Measurements from ENCODE around the gene NRG4. TPM values are rescaled to one million over a fixed set of nuclear protein-coding genes. Genes with fewer than 3 reads are reported as not detected.

Gene NRG4, protein sequence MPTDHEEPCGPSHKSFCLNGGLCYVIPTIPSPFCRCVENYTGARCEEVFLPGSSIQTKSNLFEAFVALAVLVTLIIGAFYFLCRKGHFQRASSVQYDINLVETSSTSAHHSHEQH
- 0.95 and 2.5 TPM in 2 replicates for total RNA-seq (2022)
- Bru-seq, nascent RNA = percentile 31 among the genes with signal in this experiment
- percentile 24 among the genes with signal in this experiment for BruChase-seq, experiment 1, labeled RNA remaining after a 2-hour chase
- percentile 22 among the genes with signal in this experiment for BruChase-seq, experiment 2, labeled RNA remaining after a 6-hour chase
- long read RNA-seq = 0 reads

DNA sequence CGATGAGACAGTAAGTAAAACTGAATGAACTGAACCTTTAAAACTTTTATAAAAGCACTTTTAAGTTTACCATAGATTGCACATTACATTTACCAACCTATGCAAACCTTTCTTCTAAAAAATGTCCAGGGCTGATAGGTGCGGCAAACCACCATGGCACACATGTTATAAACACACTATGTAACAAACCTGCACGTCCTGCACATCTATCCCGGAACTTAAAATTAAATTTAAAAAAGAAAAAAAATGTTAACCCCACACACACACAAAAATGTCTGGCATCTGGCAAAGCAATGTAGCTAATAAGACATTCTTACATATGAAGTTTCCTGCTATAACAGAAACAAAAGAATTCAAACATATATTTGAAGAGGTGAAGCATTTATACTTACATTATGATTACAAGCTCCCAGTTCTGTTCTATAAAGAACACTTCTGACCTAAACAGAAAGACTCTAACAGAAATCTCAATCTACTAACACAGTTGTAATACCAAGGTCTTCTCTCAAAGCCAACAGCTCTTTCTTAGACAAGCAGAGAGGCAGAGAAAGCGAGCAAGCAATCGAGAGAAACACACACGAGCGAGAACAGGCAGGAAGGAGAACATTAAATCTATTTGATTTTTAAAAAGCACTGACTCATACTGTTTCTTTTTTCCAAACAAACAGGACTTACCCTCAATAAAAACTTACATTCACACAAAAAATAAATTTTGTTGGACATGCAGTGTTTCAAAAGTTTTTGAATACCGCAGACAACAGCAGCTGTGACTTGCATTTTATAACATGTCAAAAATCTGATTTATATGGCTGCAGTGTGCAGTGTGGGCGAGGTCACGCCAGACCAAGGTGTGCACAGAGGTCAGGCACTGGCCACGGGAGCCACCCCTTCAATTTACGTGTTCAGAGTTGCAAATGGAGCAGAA, at the start of gene NRG4:
Gene NRG4, minus strand, starts transcription at position 798 of the 925 bp plus-strand sequence. CDS start 1,194 bp downstream, outside the sequence.
- peaks cover 7% of the 10 kb centered on the region for H3K4me1 Mint-ChIP-seq (ENCODE audit: low read depth, unreplicated experiment)
- POLR2A ChIA-PET = no interaction called here
- CTCF ChIA-PET = interaction anchor here (1.0 kb wide), 1 partner anchor 202 kb away, joined by 3 read pairs; no protein-coding TSS in a partner anchor
- H3K36me3 ChIP-seq (ENCODE audit: control insufficient read depth, insufficient read depth, low read length) = no peaks in the 10 kb centered on the region
- H3K9me3 Mint-ChIP-seq (ENCODE audit: unreplicated experiment) = peaks cover 11% of the 10 kb centered on the region
- DNase-seq = peak; percentile 17 to 35
- TF ChIP-seq, protein P1, sequence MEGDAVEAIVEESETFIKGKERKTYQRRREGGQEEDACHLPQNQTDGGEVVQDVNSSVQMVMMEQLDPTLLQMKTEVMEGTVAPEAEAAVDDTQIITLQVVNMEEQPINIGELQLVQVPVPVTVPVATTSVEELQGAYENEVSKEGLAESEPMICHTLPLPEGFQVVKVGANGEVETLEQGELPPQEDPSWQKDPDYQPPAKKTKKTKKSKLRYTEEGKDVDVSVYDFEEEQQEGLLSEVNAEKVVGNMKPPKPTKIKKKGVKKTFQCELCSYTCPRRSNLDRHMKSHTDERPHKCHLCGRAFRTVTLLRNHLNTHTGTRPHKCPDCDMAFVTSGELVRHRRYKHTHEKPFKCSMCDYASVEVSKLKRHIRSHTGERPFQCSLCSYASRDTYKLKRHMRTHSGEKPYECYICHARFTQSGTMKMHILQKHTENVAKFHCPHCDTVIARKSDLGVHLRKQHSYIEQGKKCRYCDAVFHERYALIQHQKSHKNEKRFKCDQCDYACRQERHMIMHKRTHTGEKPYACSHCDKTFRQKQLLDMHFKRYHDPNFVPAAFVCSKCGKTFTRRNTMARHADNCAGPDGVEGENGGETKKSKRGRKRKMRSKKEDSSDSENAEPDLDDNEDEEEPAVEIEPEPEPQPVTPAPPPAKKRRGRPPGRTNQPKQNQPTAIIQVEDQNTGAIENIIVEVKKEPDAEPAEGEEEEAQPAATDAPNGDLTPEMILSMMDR (IDR thresholded peaks at IDR 0.05; ENCODE audit: insufficient read depth in 1 of 2, low read depth in 1 of 2, low read length in 1 of 2, severe bottlenecking in 1 of 2, unreplicated experiment in 1 of 2) = no peak
- H3K9me3 ChIP-seq = no peaks in the 10 kb centered on the region
- peak within 1 kb of the TSS; percentile 15 for H3K4me3 ChIP-seq (ENCODE audit: low read depth, low read length)
- H3K4me3 Mint-ChIP-seq (ENCODE audit: unreplicated experiment) = peak within 1 kb of the TSS; percentile 76
- no peaks in the 10 kb centered on the region for H3K4me1 ChIP-seq
- H3K36me3 Mint-ChIP-seq (ENCODE audit: insufficient read depth, unreplicated experiment) = no peaks in the 10 kb centered on the region
- H3K27ac Mint-ChIP-seq (ENCODE audit: unreplicated experiment) = peak within 1 kb of the TSS; percentile 81
- peaks cover 3% of the 10 kb centered on the region for H3K27me3 Mint-ChIP-seq (ENCODE audit: insufficient read depth, unreplicated experiment)
- H3K27me3 ChIP-seq (replicated peaks; ENCODE audit: control insufficient read depth, insufficient read depth, low read length) = no peaks in the 10 kb centered on the region
- BruUV-seq (replicated peaks) = no TSS peak
- intact Hi-C loops (cut with micrococcal nuclease; ENCODE audit: unreplicated experiment) = no loop called here

DNA sequence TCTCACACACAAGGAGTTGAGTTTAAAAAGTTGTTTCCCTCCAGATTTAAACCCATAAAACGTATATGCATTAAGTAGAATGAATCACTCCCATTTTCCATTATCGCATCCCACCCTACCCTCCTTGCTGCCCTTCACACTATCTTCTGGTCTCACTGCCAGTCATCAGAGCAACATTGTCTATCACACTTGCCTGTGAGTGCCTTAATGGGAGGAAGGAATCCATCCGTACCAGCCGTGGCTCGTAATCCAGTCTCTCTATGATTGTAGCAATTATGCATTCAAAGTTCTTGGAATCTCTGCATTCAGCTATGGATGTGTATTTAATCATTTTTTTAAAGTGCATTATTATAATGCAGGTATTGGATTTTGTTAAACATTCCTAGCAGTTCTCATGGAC, 49.5 kb upstream of the NRG4 start:
- Mint-ChIP-seq H3K27me3 (ENCODE audit: insufficient read depth, unreplicated experiment) (peaks cover 18% of the 10 kb centered on the region), H3K4me3 (ENCODE audit: unreplicated experiment) (no peak overlapping the region), H3K9me3 (ENCODE audit: unreplicated experiment) (no peaks in the 10 kb centered on the region), H3K4me1 (ENCODE audit: low read depth, unreplicated experiment) (peaks cover 6% of the 10 kb centered on the region), H3K27ac (ENCODE audit: unreplicated experiment) (no peak overlapping the region), H3K36me3 (ENCODE audit: insufficient read depth, unreplicated experiment) (no peaks in the 10 kb centered on the region)
- no peak for DNase-seq
- Histone ChIP-seq H3K4me3 (ENCODE audit: low read depth, low read length) (no peak overlapping the region), H3K4me1 (peaks cover 4% of the 10 kb centered on the region; the same call in 1 of the 2 replicates), H3K36me3 (ENCODE audit: control insufficient read depth, insufficient read depth, low read length) (no peaks in the 10 kb centered on the region), H3K9me3 (no peaks in the 10 kb centered on the region), H3K27me3 (replicated peaks; ENCODE audit: control insufficient read depth, insufficient read depth, low read length) (no peaks in the 10 kb centered on the region)
- CTCF ChIA-PET = interaction anchor here (1.9 to 5.9 kb wide), 2 partner anchors 78 kb away, joined by 4 to 125 read pairs; no protein-coding TSS in a partner anchor
- intact Hi-C loops (cut with micrococcal nuclease; ENCODE audit: unreplicated experiment) = loop anchor here (2.0 kb wide), 1 partner anchor 37 kb away; no protein-coding TSS in a partner anchor
- TF ChIP-seq, protein P1 (IDR thresholded peaks at IDR 0.05; ENCODE audit: insufficient read depth in 1 of 2, low read depth in 1 of 2, low read length in 1 of 2, severe bottlenecking in 1 of 2, unreplicated experiment in 1 of 2) = no peak
- BruUV-seq (replicated peaks) = no TSS peak
- POLR2A ChIA-PET = no interaction called here
